Fibroblast of villous mesenchyme (primary cell): ENCODE data around the gene PGRMC1. TPM values are rescaled to one million over a fixed set of nuclear protein-coding genes. Genes with fewer than 3 reads are reported as not detected.
A peak's percentile ranks its signal among the peaks of the same experiment; 100 is the strongest.

ENCODE experiments used
- DNase-seq: peaks from one replicate; pipeline ENCODE4 v3.0.0-alpha.2; 2010; ENCODE audit warnings: low read depth
- H3K4me3 ChIP-seq: 2 replicates; pipeline ENCODE4 v1.5.1; 2011; ENCODE audit warnings: low read depth, mild to moderate bottlenecking, low read length
- CTCF ChIP-seq: IDR thresholded peaks from 2 replicates; pipeline ENCODE4 v1.5.1; 2012; ENCODE audit warnings: low read depth, mild to moderate bottlenecking, low read length; ENCODE audit not compliant: insufficient read depth
- total RNA-seq: library from RNA; depleted of rRNA; stranded (reverse); fragments of >200 nt; gene quantifications from 2 replicates; pipeline ENCODE4 v1.2.3, GENCODE V29; 2012

The PGRMC1 gene
- total RNA-seq: 202 and 244 TPM in 2 replicates

- TF ChIP-seq CTCF: no peak
These were observed at the start of gene PGRMC1 for GRCh38 chrX:119235872-119236622. Gene PGRMC1 (plus strand): TSS chrX:119236285. CDS start chrX:119236364, 79 bp downstream.

GRCh38 chrX:119186763-119187162 lies 49.3 kb upstream of the PGRMC1 start:
- no peak for TF ChIP-seq CTCF
- no peak for DNase-seq
- no peak overlapping the region for H3K4me3 ChIP-seq

More at GRCh38 chrX:119235872-119236622, at the start of gene PGRMC1:
- peak; percentile 72 for DNase-seq
- peak within 1 kb of the TSS; percentile 83 for H3K4me3 ChIP-seq

- no peak for DNase-seq
- no peak for TF ChIP-seq CTCF
These were observed 48.8 kb upstream of the PGRMC1 start for GRCh38 chrX:119187298-119187697.

GRCh38 chrX:119189115-119189514 lies 47.0 kb upstream of the PGRMC1 start:
- no peak overlapping the region for H3K4me3 ChIP-seq
- no peak for TF ChIP-seq CTCF
- DNase-seq: no peak

More at GRCh38 chrX:119187298-119187697, 48.8 kb upstream of the PGRMC1 start:
- no peak overlapping the region for H3K4me3 ChIP-seq

- no peak for TF ChIP-seq CTCF
- peak; percentile 23 for DNase-seq
- H3K4me3 ChIP-seq: no peak overlapping the region
These were observed 46.5 kb upstream of the PGRMC1 start for GRCh38 chrX:119189595-119189994.

- no peak for TF ChIP-seq CTCF
- DNase-seq: no peak
- H3K4me3 ChIP-seq: no peak overlapping the region
These were observed 45.9 kb upstream of the PGRMC1 start for GRCh38 chrX:119190091-119190681.
